SKM-1 (cell line): ENCODE measurements around the gene C2orf15.
"Not testable (repeated sequence)": the region's sequence is repeated elsewhere in the genome, so short reads cannot be mapped to it uniquely, and the experiment has no call there.

Experiments used
- DNase-seq: peaks from one replicate; lab custom pipeline; 2025; ENCODE audit not compliant: unreplicated experiment; lab: John Stamatoyannopoulos, UW

The C2orf15 gene, protein sequence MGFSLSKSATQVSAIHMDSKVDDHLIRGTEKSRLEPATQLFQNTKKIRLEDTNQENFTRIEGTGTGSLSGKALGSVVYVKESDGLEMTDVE

DNA sequence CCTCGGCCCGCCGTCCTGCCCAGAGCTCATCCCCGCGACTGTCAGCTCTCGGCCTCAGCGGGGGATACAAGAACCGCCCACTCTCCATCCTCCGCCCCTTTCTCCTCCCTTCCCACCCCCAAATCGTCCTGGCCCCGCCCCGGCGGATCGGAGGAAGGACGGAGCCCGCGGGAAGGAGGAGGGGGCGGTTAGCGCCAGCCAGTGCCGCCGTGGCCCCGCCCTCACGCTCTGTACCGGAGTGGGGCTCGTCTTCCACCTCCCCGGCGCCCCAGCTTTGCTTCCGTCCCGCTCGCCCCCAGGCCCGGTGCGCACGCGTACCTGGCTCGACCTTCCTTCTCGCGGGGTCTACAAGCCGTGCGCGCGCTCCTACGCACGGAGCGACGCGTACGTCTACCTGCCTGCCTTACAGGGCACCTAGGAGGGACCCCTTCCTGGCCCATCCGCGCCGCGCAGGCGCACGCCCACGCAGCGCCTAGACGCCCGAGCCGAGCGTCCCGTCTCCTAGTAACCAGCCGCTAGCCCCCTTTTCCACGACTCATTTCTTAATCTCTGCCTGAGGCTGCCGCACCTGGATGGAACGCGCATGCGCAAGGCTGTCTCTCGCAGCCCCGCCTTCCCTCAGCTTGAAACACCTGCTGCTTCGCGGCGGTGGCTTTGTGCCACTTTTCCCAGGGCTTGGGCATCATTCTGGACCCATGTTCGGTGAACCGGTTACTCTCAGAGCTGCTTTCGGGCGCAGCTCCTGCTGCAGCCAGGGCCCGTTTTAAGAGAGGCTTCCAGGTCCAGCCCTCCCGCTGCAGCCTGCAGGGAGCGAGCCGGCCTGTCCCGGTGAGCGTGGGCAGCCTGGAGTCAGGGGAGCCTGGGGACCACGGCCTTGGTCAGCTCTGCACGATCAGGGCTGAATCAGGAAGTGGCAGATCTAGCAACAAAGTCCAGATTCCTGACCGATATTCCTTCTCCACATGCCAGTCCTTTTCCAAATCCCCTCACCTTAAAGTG lies at the start of gene C2orf15:
TSS of gene C2orf15 (plus strand) at position 598 of the 999 bp plus-strand sequence. CDS start 8,852 bp downstream, outside the sequence.
- peak; percentile 87 for DNase-seq

DNA sequence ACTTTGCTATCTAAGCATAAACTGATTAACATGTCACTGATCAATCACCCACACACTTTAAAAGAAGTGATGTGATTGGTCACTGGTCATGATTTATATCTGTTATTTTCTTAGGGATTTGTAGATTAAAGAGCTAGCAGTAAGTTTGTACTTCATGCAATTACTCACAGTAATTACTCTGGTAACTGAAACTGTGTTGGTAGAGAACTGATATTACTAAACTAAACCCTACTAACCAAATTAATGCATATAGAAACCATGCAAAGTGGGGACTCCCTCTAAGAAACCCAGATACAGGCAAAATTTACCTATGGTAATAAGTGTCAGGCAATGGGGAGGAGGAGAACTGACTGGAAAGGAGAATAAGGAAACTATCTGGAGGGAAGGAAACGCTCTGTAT lies 44.8 kb upstream of the C2orf15 start:
- DNase-seq, result no peak

DNA sequence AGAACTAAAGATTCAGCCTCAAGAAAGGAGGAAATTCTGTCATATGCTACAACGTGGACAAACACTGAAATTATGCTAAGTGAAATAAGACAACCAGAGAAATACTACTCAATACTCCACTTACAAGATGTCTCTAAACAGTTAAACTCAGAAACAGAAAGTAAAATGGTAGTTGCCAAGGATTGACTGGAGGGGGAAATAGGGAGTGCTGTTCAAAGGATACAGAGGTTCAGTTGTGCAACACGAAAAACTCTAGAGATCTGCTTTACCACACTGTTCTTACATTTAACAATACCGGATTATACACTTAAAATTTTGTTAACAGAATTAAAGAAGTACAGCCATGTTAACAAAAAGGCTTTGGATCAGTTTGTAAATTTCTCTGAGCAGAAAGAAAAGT lies 39.8 kb upstream of the C2orf15 start:
- DNase-seq, result no peak

DNA sequence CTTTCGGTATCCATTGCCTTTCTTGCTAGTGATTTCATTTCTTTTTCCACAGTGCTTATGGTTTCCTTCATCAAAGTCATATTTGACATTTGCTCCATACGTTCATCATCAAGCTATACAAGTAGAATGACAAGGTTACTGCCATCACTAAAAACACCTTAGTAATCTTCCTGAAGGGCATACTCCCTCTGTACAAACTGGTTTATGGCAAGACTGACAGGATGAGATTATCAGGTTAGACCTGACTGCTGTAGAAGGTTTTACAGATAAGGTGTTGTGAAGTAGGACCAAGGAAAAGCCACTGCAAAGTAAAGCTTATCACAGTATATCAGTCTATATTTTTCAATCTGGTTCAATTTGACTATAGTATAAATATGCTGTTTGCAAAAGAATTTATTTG lies 37.5 kb upstream of the C2orf15 start:
- DNase-seq, result no peak

DNA sequence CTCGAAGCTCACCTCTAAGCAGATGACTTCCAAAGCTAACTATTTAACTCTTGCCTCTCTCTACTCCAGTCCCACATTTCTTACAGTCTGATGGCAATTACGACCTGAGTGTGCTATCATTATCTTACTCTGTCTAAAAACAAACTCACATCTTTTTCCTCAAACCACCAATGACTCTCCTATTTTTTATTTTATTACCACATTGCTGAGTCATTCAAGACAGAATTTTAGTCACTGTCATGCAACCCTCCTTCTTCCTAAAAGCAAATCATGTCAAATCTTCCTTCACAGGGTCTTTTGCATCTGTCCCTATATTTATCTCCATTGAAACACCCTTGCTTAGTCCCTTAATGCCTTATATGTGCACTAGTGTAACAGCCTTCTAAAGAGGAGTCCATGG lies 34.6 kb upstream of the C2orf15 start:
- DNase-seq, result no peak

DNA sequence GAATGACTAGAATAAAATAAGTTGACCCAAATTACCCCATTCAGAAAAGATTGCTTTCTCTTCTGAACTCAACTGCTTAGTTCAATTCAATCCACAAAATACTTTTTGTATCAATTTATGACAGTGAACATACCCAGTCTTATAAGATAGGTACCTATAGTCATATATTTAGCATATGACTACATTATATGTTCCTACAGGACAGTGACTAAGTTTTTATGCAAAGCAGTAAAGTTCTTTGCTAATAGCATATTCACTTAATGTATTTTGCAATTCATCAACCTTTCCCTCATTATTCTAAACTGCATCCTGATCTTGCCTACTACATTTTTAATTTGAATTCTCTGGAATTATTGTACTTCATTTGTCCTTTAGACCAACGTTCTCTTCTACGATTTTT lies 30.3 kb upstream of the C2orf15 start:
- no peak for DNase-seq

DNA sequence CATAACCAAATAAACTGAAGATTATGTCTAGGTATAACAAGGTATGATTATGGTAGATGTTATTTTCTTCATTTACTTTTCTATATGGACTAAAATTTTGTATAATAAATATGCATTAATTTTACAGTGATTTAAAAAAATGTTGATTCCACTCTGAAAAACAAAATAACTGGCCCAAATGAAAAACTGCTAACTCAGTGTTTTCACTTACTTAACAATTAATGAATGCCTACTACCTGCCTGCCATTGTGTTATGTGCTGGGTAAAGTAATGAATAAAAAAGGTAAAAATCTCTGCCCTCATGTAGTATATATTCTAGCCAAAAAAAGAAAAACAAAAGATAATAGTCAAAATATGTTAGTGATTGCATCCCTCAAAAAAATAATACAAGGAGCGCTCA lies 29.6 kb upstream of the C2orf15 start:
- DNase-seq, result no peak

DNA sequence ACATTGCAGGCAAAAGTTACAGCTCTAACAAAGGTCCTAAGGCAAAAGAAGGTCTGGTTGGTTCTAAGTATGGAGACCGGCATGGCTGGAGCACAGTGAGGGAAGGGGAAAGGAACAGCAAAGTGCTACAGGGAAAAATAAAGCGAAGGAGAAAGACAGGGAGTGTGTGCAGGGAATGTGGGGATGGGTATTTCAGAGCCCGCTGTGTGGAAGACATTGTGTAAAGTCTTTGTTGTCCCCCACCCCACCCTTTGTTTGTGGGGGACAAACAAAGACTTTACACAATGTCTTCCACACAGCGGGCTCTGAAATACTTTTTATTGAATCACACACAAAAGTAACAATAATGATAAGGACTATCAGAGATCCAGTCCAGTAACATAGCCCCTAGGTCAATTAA lies 28.9 kb upstream of the C2orf15 start:
- DNase-seq, result no peak

DNA sequence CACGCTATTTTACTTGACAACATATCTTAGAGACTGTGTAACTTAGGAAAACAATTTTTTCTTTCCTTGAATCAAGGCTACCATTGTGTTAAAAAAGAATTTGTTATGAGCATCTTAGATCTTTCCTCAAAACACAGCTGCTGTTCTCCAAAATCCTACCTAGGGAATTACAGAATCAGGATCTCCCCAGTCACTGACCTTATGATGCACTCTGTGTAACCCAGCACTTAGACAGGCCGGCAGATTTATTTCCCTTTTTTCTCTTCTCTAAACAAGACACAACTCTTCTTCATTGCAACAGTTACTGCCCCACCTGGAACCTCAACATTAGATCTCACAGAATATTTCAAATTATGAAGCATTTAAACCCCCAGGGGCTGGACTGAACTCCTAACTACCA lies 13.5 kb upstream of the C2orf15 start:
- DNase-seq, result no peak

DNA sequence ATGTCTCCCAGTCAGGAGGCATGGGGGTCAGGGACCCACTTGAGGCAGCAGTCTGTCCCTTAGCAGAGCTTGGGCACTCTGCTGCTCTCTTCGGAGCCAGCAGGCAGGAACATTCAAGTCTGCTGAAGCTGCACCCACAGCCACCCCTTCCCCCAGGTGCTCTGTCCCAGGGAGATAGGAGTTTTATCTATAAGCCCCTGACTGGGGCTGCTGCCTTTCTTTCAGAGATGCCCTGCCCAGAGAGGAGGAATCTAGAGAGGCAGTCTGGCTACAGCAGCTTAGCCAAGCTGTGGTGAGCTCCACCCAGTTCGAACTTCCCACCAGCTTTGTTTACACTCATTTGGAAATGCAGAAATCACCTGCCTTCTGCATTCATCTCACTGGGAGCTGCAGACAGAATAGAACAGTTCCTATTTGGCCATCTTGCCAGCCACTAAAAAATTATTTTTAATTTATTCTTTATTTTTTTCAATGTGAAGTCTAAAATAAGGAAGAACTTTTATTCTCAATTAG lies 6.4 kb upstream of the C2orf15 start:
- DNase-seq, result not testable (repeated sequence)

DNA sequence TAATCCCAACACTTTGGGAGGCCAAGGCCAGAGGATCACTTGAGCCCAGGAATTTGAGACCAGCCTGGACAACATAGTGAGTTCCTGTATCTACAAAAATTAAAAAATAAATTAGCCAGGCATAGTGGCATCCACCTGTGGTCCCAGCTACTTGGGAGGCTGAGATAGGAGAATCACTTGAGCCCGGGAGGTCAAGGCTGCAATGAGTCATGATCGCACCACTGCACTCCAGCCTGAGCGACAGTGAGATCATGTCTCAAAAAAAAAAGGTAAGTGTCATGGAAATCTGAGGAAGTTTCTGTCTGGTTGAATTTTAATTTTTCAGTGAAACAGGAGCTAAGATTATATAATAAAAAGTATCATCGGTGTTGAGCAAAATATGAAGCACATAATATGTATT lies 2.5 kb upstream of the C2orf15 start:
- DNase-seq, result no peak

DNA sequence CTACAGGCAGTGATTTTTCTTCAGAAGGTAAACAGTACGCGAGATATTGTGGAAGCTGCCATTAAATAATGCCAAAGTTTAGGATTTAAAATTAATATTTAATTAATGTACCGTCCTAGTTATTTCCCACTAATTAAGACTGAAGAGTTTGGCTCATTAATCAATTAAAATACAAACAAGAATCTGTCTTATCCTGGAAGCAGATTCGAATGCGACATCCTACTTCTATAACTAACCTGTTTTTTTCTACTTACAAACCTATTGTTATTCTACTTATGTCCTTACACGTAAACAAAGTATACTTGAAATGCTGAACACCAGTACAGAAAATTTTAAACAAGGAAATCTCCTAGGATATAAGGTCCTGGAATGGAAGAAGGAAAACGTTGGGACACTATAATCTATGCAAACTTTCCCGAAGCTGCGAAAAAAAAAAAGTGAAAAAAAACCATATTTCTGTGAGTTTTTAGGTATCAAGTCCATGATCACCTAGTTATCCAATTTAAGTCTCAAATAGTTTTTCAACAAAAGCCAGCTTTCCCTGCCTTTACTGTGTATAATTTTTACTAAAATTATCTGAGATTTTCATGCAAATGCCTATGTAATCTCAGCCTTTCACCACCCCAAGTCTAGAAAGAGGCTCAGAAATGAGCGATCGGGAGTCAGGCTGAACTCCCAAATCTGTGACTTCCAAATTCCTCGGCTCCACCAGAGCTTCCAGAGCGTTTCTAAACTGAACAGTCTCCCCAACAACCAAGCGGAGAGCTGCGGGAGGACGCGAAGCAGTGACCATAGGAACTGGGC lies 1.2 kb upstream of the C2orf15 start:
- DNase-seq, result no peak

DNA sequence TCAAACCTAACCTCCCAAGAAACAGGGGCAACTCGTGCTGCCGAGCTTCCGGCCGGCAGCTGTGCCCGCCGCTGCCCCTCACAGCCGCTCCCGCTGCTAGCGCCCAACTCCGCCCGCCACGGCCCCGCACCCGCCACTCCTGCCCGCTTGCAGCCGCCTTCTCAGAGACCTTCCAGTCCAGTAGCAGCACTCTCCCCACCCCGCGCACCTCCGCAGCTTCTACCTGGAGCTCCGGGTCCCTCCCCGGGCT lies 722 bp upstream of the C2orf15 start:
- DNase-seq, result no peak

DNA sequence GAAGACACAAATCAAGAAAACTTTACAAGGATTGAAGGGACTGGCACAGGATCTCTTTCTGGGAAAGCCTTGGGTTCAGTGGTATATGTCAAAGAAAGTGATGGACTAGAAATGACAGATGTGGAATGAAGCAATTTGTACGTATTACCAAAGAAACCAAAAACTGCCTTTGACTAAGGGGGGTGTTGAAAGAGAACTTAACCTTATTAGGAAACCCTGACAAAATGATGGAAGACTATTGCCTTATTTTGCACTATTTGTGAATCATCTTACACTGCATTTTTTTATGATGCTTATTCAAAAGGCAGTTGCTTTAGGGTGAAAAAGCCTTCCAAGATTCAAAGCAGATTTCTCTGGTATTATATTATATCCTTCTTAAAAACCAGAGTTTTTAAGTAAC lies 9.2 kb downstream of the C2orf15 start:
- DNase-seq, result no peak

DNA sequence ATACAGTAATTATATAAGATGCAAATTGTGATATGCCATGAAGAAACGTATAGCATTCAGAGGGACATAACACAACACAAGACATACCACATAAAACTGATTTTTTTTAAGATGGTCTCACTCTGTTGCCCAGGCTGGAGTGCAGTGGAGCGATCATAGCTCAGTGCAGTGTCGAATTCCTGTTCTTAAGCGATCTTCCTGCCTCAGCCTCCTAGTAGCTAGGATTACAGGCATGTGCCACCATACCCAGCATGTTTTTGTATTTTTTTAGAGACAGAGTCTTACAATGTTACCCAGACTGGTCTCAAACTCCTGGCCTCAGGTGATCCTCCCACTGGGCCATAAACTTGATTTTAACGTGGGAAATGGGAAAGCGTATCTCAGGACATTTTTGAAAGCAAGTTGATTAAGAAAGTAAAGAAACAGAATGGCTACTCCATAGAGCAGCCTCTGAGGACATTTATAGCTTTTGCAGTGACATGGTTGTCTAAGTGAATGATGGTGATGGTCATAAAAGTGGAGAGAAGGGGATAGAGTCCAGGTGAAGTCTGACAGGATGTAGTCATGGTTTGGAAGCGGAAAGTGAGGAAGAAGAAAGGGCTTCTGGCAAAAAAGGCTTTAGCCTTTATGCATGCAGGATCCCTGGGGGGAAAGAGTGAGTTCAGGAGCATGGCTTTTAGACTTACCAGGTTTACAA lies 10.8 kb downstream of the C2orf15 start:
- no peak for DNase-seq

DNA sequence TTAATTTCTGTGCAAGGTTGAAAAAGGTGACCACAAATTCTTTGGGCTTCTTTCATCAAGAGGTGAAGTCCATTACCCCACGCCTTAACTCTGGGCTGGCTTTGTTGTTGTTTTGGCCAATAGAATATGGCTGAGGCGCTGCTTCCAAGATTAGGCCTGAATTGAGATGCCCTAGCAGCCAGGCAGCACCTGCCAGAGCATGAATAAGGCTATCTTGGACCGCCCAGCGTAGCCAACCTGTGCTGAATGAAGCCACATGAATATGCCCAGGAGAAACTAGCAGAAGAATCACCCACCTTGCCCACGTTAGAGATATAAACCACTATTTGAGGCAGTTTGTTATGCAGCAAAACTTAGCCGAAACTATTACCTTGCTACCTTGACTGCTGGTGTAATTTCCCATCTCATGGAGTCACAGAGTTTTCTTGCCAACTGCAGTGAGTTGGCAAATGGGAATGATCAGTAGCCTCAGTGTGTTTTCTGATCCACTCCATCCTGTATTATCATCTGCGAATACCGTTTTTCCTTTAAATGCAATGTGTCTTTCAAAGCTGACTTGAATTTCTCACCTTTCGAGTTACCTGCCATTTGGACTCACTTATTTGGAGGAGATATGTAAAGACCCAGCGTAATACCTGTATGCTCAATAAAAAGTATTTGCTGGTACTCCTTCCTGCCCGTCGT lies 12.6 kb downstream of the C2orf15 start:
- no peak for DNase-seq

DNA sequence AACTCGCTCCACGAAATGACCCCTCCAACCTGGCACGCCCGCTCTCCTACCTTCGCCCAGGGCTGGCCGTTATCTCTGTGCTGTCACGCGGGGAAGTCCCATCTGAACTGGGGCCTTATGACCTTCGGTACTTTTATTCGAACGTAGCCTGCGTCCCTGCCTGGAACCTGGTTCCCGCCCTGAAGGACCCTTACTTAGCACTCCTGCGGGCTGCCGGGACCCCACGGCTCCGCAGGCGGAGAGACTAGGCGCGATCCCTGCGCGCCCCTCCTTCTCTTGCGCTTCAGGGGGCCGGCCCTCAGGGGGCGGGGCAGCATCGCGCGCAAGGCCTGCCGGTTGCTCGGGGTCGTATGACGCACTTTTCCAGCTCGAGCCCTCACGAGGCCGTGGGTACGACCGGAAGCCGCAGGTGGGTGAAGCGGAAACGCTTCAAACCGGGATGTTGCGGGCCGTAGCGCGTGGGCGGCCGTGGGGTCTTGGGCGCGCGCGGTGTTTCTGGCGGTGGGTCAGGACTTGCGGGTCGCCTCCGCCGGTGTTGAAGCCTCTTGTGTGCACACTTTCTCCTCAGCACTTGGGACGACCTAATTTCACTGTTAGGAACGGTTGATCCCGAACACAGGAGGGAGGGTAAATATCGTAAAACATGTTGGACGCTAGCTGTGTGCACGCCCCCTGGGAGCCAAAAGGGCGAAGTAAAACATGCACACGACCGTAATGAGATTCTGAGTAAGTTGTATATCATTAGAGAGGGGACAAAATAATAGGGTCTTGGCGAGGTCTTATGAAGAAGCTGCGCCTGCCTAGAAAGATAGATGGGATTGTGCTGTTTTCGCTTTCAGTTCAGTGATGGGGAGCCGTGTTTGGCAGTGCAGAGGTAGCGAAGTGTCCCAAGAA lies 13.4 kb downstream of the C2orf15 start, which contains the start of the genes LIPT1 and TSGA10:
TSS of gene LIPT1 (plus strand) at position 325 of the 894 bp plus-strand sequence. CDS start 6,991 bp downstream, outside the sequence.
TSS of gene TSGA10 (minus strand) at position 300 of the 894 bp plus-strand sequence. CDS start 45,503 bp downstream, outside the sequence.
- peak; percentile 61 for DNase-seq

DNA sequence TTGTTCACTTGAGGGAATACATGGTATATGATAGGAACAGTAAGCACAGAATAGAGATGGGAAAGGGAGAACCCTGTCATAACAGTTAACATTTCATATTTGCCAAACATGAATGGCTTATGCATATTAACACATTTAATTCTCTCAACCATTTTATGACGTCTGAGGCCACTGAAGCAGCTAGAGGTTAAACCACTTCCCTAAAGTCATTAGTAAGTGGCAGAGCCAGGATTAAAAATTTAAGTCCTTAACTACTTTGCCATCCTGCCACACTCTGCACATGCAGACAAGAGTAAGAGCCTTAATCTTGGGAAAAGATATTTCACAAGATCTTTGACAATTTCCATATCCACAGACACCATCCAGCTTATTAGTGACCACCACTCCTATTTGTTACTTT lies 15.4 kb downstream of the C2orf15 start:
- DNase-seq, result no peak

DNA sequence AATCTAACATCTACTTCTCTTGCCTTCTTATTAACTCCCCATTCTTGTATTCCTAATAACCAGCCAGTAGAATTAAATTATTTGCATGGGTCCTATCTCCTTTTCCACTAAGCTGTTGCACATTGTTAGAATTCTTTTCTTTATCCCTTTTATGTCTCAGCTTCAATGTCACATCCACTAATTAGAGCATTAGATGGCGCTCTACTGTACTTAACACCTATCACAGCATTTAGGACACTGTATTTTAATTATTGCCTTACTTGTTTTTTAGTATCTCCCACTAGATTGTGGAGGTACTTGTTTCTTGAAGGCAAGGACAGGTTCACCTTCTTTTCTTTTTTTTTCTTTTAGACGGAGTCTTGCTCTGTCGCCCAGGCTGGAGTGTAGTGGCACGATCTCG lies 17.1 kb downstream of the C2orf15 start:
- no peak for DNase-seq
